Endothelial cell (in vitro differentiated cells): ENCODE results near the gene CDK8. TPM values are rescaled to one million over a fixed set of nuclear protein-coding genes. Genes with fewer than 3 reads are reported as not detected.

Source experiments
- DNase-seq: peaks from one replicate; pipeline ENCODE4 v3.0.0; 2021; ENCODE audit warnings: low spot score
- H3K27ac Mint-ChIP-seq: one replicate; pipeline ENCODE4 v1.8.0; 2021; ENCODE audit warnings: mixed read lengths, inconsistent platforms; ENCODE audit not compliant: unreplicated experiment
- H3K27me3 Mint-ChIP-seq: one replicate; pipeline ENCODE4 v1.8.0; 2021; ENCODE audit warnings: mild to moderate bottlenecking, moderate library complexity, mixed read lengths, inconsistent platforms; ENCODE audit not compliant: unreplicated experiment
- H3K36me3 Mint-ChIP-seq: one replicate; pipeline ENCODE4 v1.8.0; 2021; ENCODE audit warnings: mild to moderate bottlenecking, low read depth, mixed read lengths, inconsistent platforms; ENCODE audit not compliant: unreplicated experiment
- H3K4me1 Mint-ChIP-seq: one replicate; pipeline ENCODE4 v1.8.0; 2021; ENCODE audit warnings: mild to moderate bottlenecking, mixed read lengths, inconsistent platforms; ENCODE audit not compliant: unreplicated experiment
- H3K4me3 Mint-ChIP-seq: one replicate; pipeline ENCODE4 v1.8.0; 2021; ENCODE audit warnings: mild to moderate bottlenecking, mixed read lengths, inconsistent platforms; ENCODE audit not compliant: unreplicated experiment
- H3K9me3 Mint-ChIP-seq: one replicate; pipeline ENCODE4 v1.8.0; 2021; ENCODE audit warnings: mixed read lengths, inconsistent platforms; ENCODE audit not compliant: unreplicated experiment
- total RNA-seq: library from RNA; stranded (reverse); fragmentation: NEBNext Ultra II Directional; extraction: Animal tissue kit (Norgen Biotek cat#: 25700); gene quantifications from one replicate; pipeline ENCODE4 v1.2.1, GENCODE V29; 2021; ENCODE audit not compliant: unreplicated experiment
- TF ChIP-seq, protein P1 (sequence below): fragments of 200-600 bp; sonication (generic); IDR thresholded peaks from one replicate; pipeline ENCODE4 v1.5.0; 2021; ENCODE audit warnings: antibody characterized with exemption; ENCODE audit not compliant: unreplicated experiment

CDK8 gene
- total RNA-seq, 1 donor from 2014 or later: 18.1 TPM

DNA sequence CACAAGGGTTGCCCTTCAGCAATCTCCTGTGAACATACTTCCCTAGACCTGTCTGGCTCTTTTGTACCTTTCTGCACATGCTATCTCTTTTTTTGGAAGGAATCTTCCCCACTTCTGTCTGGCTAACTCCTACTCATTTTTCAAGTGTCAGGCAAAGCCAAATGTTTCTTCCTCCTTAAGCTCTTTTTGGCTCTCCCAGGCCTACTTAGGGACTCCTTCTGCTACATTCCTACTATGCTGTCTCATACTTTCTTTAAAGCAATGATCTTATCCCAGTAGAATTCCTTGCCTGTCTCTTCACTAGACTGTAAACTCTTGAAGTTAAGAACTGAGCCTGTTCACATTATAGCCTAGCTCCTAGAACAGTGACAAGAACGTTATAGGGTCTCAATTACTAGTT is 188.6 kb downstream of the CDK8 start:
- TF ChIP-seq, protein P1, sequence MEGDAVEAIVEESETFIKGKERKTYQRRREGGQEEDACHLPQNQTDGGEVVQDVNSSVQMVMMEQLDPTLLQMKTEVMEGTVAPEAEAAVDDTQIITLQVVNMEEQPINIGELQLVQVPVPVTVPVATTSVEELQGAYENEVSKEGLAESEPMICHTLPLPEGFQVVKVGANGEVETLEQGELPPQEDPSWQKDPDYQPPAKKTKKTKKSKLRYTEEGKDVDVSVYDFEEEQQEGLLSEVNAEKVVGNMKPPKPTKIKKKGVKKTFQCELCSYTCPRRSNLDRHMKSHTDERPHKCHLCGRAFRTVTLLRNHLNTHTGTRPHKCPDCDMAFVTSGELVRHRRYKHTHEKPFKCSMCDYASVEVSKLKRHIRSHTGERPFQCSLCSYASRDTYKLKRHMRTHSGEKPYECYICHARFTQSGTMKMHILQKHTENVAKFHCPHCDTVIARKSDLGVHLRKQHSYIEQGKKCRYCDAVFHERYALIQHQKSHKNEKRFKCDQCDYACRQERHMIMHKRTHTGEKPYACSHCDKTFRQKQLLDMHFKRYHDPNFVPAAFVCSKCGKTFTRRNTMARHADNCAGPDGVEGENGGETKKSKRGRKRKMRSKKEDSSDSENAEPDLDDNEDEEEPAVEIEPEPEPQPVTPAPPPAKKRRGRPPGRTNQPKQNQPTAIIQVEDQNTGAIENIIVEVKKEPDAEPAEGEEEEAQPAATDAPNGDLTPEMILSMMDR: no peak
- Mint-ChIP-seq H3K9me3 (no peaks in the 10 kb centered on the region), H3K27me3 (peaks cover 1% of the 10 kb centered on the region), H3K27ac (no peak overlapping the region), H3K4me1 (no peaks in the 10 kb centered on the region), H3K36me3 (peaks cover 5% of the 10 kb centered on the region), H3K4me3 (no peak overlapping the region)
- DNase-seq: no peak

DNA sequence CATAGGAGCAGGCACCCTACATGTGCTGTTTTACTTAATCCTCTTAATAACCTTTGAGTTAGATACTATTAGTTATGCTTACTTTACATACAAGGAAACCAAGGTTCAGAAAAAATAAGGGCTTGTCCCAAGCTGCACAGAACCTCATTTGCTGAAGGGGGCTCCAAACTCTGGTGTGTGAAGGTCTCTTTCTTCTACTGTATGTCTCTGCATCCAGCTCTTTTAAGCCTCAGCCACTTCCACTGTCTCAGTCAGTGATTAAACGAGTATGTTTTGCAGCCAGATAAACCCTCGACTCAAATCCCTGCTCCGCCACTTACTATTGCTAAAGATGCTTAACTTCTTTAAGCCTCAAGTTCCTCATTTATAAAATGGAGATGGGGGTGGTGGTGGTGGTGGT is 191.2 kb downstream of the CDK8 start:
- H3K27me3 Mint-ChIP-seq: no peaks in the 10 kb centered on the region
- no peaks in the 10 kb centered on the region for H3K9me3 Mint-ChIP-seq
- H3K4me1 Mint-ChIP-seq: no peaks in the 10 kb centered on the region
- H3K4me3 Mint-ChIP-seq: no peak overlapping the region
- H3K27ac Mint-ChIP-seq: no peak overlapping the region
- TF ChIP-seq, protein P1: no peak
- no peaks in the 10 kb centered on the region for H3K36me3 Mint-ChIP-seq
- DNase-seq: no peak

DNA sequence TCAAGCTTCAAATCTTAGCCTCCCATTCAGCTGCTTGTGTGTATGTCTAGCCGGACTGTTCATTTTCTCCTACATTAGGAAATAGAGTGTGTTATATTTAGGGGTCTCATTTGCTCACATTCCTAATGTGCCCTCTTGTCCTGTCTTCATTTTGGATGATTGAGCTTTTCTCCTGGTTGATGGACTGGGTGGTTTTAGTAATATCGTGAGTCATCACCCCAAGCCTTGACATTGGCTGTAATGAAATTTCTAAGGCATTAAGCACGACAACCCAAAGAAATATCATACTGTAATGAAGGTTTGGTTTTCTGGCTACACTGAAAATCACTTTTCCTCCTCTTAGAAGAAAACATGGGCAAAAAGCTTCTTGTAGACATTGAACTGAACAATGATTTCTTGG is 192.8 kb downstream of the CDK8 start:
- DNase-seq: no peak
- TF ChIP-seq, protein P1: no peak
- no peaks in the 10 kb centered on the region for H3K27me3 Mint-ChIP-seq
- H3K9me3 Mint-ChIP-seq: no peaks in the 10 kb centered on the region
- H3K4me3 Mint-ChIP-seq: no peak overlapping the region
- no peaks in the 10 kb centered on the region for H3K36me3 Mint-ChIP-seq
- H3K4me1 Mint-ChIP-seq: no peaks in the 10 kb centered on the region
- no peak overlapping the region for H3K27ac Mint-ChIP-seq

DNA sequence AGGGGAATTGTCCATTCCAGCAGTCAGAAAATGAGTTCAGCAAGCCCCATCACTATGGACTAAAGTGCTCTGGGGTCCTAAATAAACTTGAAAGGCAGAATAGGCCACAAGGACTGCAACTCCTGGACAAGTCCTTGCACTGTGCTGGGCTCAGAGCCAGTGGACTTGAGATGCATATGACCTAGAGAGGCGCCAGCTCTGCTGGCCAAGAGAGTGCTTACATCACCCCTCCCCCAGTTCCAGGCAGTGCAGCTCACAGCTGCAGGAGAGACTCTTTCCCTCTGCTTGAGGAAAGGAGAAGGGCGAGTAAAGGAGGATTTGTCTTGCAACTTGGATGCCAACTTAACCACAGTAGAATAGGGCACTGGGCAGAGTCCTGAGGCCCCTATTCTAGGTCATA is 194.1 kb downstream of the CDK8 start:
- Mint-ChIP-seq H3K9me3 (no peaks in the 10 kb centered on the region), H3K4me1 (no peaks in the 10 kb centered on the region), H3K27me3 (no peaks in the 10 kb centered on the region), H3K27ac (no peak overlapping the region), H3K4me3 (no peak overlapping the region), H3K36me3 (no peaks in the 10 kb centered on the region)
- DNase-seq: no peak
- TF ChIP-seq, protein P1: no peak

DNA sequence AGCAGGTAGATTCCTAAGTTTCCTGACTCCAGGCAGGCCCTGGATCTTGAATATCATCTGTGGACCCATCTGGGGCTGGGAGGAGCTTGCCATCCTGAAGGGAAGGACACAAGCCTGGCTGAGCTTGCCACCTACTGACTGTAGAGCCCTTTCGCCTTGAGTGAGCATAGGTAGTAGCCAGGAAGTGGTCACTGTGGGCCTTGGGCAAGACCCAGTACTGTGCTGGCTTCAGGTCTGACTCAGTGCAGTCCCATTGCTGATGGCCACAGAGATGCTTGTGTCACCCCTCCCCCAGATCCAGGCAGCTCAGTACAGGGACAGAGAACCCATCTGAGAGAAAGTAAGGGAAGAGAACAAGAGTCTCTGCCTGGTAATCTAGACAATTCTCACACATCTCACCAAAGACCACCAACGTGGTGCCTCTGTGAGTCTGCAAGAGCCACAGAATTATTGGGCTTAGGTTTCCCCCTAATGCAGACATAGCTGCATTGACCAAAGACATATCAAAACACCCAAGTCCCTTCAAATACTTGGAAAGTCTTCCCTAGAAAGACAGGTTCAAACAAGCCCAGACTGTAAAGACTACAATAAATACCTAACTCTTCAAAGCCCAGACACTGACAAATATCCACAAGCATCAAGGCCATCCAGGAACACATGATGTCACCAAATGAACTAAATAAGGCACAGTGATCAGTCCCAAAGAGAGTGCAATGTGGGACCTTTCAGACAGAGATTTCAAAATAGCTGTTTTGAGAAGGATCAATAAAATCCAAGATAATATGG is 195.3 kb downstream of the CDK8 start:
- H3K27me3 Mint-ChIP-seq: no peaks in the 10 kb centered on the region
- H3K4me3 Mint-ChIP-seq: no peak overlapping the region
- H3K9me3 Mint-ChIP-seq: no peaks in the 10 kb centered on the region
- no peak overlapping the region for H3K27ac Mint-ChIP-seq
- DNase-seq: no peak
- no peaks in the 10 kb centered on the region for H3K4me1 Mint-ChIP-seq
- no peaks in the 10 kb centered on the region for H3K36me3 Mint-ChIP-seq
- TF ChIP-seq, protein P1: no peak
